ENCODE results near the gene GRHL3. TPM values are rescaled to one million over a fixed set of nuclear protein-coding genes. Genes with fewer than 3 reads are reported as not detected.

GRHL3 gene
- total and polyA plus RNA-seq, 7 donors = 0.23 to 0.63 TPM; not detected in 5

GRCh38 chr1:24347159-24347934, 28.2 kb downstream of the GRHL3 start:
- H3K27me3 ChIP-seq = no peaks in the 10 kb centered on the region
- no peak overlapping the region for H3K4me3 ChIP-seq
- 73 to 79% methylated on average over 19 of the region's 19 CpGs for WGBS, 2 donors
- H3K4me1 ChIP-seq = no peaks in the 10 kb centered on the region
- no peak for DNase-seq
- no peaks in the 10 kb centered on the region for H3K36me3 ChIP-seq
- TF ChIP-seq, protein P1, sequence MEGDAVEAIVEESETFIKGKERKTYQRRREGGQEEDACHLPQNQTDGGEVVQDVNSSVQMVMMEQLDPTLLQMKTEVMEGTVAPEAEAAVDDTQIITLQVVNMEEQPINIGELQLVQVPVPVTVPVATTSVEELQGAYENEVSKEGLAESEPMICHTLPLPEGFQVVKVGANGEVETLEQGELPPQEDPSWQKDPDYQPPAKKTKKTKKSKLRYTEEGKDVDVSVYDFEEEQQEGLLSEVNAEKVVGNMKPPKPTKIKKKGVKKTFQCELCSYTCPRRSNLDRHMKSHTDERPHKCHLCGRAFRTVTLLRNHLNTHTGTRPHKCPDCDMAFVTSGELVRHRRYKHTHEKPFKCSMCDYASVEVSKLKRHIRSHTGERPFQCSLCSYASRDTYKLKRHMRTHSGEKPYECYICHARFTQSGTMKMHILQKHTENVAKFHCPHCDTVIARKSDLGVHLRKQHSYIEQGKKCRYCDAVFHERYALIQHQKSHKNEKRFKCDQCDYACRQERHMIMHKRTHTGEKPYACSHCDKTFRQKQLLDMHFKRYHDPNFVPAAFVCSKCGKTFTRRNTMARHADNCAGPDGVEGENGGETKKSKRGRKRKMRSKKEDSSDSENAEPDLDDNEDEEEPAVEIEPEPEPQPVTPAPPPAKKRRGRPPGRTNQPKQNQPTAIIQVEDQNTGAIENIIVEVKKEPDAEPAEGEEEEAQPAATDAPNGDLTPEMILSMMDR (IDR thresholded peaks at IDR 0.05) = no peak
- no peak for TF ChIP-seq POLR2A (IDR thresholded peaks at IDR 0.05)
- TF ChIP-seq POLR2AphosphoS5 (IDR thresholded peaks at IDR 0.05) = no peak
- TF ChIP-seq EP300 (IDR thresholded peaks at IDR 0.05) = no peak
- H3K9me3 ChIP-seq = no peaks in the 10 kb centered on the region
- intact Hi-C loops (cut with DNase I) = no loop called here
- H3K27ac ChIP-seq = no peak overlapping the region

GRCh38 chr1:24348196-24348595, 29.0 kb downstream of the GRHL3 start:
- 92% methylated on average over 10 of the region's 10 CpGs for WGBS, 2 donors
- intact Hi-C loops (cut with DNase I) = no loop called here
- no peak for TF ChIP-seq POLR2AphosphoS5 (IDR thresholded peaks at IDR 0.05)
- TF ChIP-seq EP300 (IDR thresholded peaks at IDR 0.05) = no peak
- TF ChIP-seq, protein P1 (IDR thresholded peaks at IDR 0.05) = no peak
- no peak for TF ChIP-seq POLR2A (IDR thresholded peaks at IDR 0.05)

GRCh38 chr1:24349891-24350290, 30.7 kb downstream of the GRHL3 start:
- Histone ChIP-seq H3K27ac (no peak overlapping the region), H3K27me3 (no peaks in the 10 kb centered on the region), H3K4me1 (no peaks in the 10 kb centered on the region), H3K9me3 (no peaks in the 10 kb centered on the region), H3K4me3 (no peak overlapping the region), H3K36me3 (no peaks in the 10 kb centered on the region)
- no peak for DNase-seq
- intact Hi-C loops (cut with DNase I) = no loop called here
- WGBS, 2 donors = 72 to 74% methylated on average over 2 of the region's 2 CpGs
- TF ChIP-seq POLR2AphosphoS5 (IDR thresholded peaks at IDR 0.05) (no peak), EP300 (IDR thresholded peaks at IDR 0.05) (no peak), POLR2A (IDR thresholded peaks at IDR 0.05) (no peak)
- TF ChIP-seq, protein P1 (IDR thresholded peaks at IDR 0.05) = no peak

More at GRCh38 chr1:24348196-24348595, 29.0 kb downstream of the GRHL3 start:
- Histone ChIP-seq H3K36me3 (no peaks in the 10 kb centered on the region), H3K27me3 (no peaks in the 10 kb centered on the region), H3K4me3 (no peak overlapping the region), H3K27ac (no peak overlapping the region), H3K4me1 (no peaks in the 10 kb centered on the region), H3K9me3 (no peaks in the 10 kb centered on the region)
- no peak for DNase-seq

- no peak for DNase-seq
- intact Hi-C loops (cut with DNase I) = no loop called here
- no peak overlapping the region for H3K4me3 ChIP-seq
- no peaks in the 10 kb centered on the region for H3K4me1 ChIP-seq
- H3K27ac ChIP-seq = no peak overlapping the region
- TF ChIP-seq EP300 (IDR thresholded peaks at IDR 0.05) (no peak), POLR2A (IDR thresholded peaks at IDR 0.05) (no peak), POLR2AphosphoS5 (IDR thresholded peaks at IDR 0.05) (no peak)
- TF ChIP-seq, protein P1 (IDR thresholded peaks at IDR 0.05) = no peak
- no peaks in the 10 kb centered on the region for H3K9me3 ChIP-seq
- WGBS, 2 donors = 73 to 75% methylated on average over 4 of the region's 4 CpGs
- H3K27me3 ChIP-seq = no peaks in the 10 kb centered on the region
- no peaks in the 10 kb centered on the region for H3K36me3 ChIP-seq
These were observed 32.1 kb downstream of the GRHL3 start for GRCh38 chr1:24351247-24351646.
